ENCODE results near the gene ZNF343. TPM values are rescaled to one million over a fixed set of nuclear protein-coding genes. Genes with fewer than 3 reads are reported as not detected.

ZNF343 gene
- total RNA-seq, 1 experiment from 2014 or later = 13.4 TPM

GRCh38 chr20:2538931-2539720 lies 30.4 kb upstream of the ZNF343 start:
- peaks cover 6% of the 10 kb centered on the region for H3K27me3 ChIP-seq (ENCODE audit: control insufficient read depth, insufficient read depth, low read length)
- DNase-seq (ENCODE audit: low read depth, low spot score) (no peak), ATAC-seq (no peak)
- H3K4me3 ChIP-seq (ENCODE audit: low read depth in 2 of 2, low read length in 2 of 2) = no peak overlapping the region
- in situ Hi-C loops (cut with HindIII; ENCODE audit: low pct_unique_long_range_greater_than_20kb, low sequenced_read_pairs) = no loop called here
- H3K27ac ChIP-seq (ENCODE audit: low read length) = no peak overlapping the region
- no TSS peak for BruUV-seq (replicated peaks)
- ChIA-PET CTCF (no interaction called here), POLR2A (no interaction called here)
- no peaks in the 10 kb centered on the region for H3K9me3 ChIP-seq (ENCODE audit: control insufficient read depth, insufficient read depth, low read depth, low read length)
- no peak for TF ChIP-seq TCF7L2 (IDR thresholded peaks at IDR 0.05; ENCODE audit: low read depth, low read length)
- no peak for TF ChIP-seq CTCF (IDR thresholded peaks at IDR 0.05)
- TF ChIP-seq, protein P1, sequence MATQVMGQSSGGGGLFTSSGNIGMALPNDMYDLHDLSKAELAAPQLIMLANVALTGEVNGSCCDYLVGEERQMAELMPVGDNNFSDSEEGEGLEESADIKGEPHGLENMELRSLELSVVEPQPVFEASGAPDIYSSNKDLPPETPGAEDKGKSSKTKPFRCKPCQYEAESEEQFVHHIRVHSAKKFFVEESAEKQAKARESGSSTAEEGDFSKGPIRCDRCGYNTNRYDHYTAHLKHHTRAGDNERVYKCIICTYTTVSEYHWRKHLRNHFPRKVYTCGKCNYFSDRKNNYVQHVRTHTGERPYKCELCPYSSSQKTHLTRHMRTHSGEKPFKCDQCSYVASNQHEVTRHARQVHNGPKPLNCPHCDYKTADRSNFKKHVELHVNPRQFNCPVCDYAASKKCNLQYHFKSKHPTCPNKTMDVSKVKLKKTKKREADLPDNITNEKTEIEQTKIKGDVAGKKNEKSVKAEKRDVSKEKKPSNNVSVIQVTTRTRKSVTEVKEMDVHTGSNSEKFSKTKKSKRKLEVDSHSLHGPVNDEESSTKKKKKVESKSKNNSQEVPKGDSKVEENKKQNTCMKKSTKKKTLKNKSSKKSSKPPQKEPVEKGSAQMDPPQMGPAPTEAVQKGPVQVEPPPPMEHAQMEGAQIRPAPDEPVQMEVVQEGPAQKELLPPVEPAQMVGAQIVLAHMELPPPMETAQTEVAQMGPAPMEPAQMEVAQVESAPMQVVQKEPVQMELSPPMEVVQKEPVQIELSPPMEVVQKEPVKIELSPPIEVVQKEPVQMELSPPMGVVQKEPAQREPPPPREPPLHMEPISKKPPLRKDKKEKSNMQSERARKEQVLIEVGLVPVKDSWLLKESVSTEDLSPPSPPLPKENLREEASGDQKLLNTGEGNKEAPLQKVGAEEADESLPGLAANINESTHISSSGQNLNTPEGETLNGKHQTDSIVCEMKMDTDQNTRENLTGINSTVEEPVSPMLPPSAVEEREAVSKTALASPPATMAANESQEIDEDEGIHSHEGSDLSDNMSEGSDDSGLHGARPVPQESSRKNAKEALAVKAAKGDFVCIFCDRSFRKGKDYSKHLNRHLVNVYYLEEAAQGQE (IDR thresholded peaks at IDR 0.05; ENCODE audit: insufficient read depth in 1 of 2, low read depth in 2 of 2, low read length in 1 of 2) = no peak
- TF ChIP-seq POLR2AphosphoS5 (IDR thresholded peaks at IDR 0.05; ENCODE audit: low read depth, low read length) = no peak
- TF ChIP-seq SIN3A (IDR thresholded peaks at IDR 0.05; ENCODE audit: borderline replicate concordance, insufficient read depth, low read depth, low read length) = no peak
- intact Hi-C loops (cut with micrococcal nuclease; ENCODE audit: unreplicated experiment) = no loop called here
- no peaks in the 10 kb centered on the region; the same call in 1 of the 2 replicates for H3K4me1 ChIP-seq (ENCODE audit: control insufficient read depth, insufficient read depth, low read length)
- H3K36me3 ChIP-seq (ENCODE audit: control insufficient read depth, insufficient read depth, low read length) = no peaks in the 10 kb centered on the region

- POLR2A ChIA-PET = no interaction called here
- Histone ChIP-seq H3K4me1 (ENCODE audit: control insufficient read depth, insufficient read depth, low read length) (no peaks in the 10 kb centered on the region; the same call in 1 of the 2 replicates), H3K4me3 (ENCODE audit: low read depth in 2 of 2, low read length in 2 of 2) (no peak overlapping the region), H3K27me3 (ENCODE audit: control insufficient read depth, insufficient read depth, low read length) (peaks cover 11% of the 10 kb centered on the region), H3K36me3 (ENCODE audit: control insufficient read depth, insufficient read depth, low read length) (no peaks in the 10 kb centered on the region), H3K9me3 (ENCODE audit: control insufficient read depth, insufficient read depth, low read depth, low read length) (no peaks in the 10 kb centered on the region), H3K27ac (ENCODE audit: low read length) (no peak overlapping the region)
- in situ Hi-C loops (cut with HindIII; ENCODE audit: low pct_unique_long_range_greater_than_20kb, low sequenced_read_pairs) (no loop called here), intact Hi-C loops (cut with micrococcal nuclease; ENCODE audit: unreplicated experiment) (no loop called here)
- TF ChIP-seq CTCF (IDR thresholded peaks at IDR 0.05) = no peak
- TF ChIP-seq, protein P1 (IDR thresholded peaks at IDR 0.05; ENCODE audit: insufficient read depth in 1 of 2, low read depth in 2 of 2, low read length in 1 of 2) = no peak
- no peak for TF ChIP-seq SIN3A (IDR thresholded peaks at IDR 0.05; ENCODE audit: borderline replicate concordance, insufficient read depth, low read depth, low read length)
- BruUV-seq (replicated peaks) = no TSS peak
- CTCF ChIA-PET = no interaction called here
- DNase-seq (ENCODE audit: low read depth, low spot score) (no peak), ATAC-seq (no peak)
Observed at GRCh38 chr20:2538356-2538755, 29.6 kb upstream of the ZNF343 start.
